ENCODE data around the gene ABAT. TPM values are rescaled to one million over a fixed set of nuclear protein-coding genes. Genes with fewer than 3 reads are reported as not detected.

The ABAT gene
- total RNA-seq, 1 donor from 2014 or later = 14.5 TPM

- no peaks in the 10 kb centered on the region for H3K27me3 ChIP-seq (ENCODE audit: low read depth)
- no peak for DNase-seq
- intact Hi-C loops (cut with micrococcal nuclease) = no loop called here
- H3K36me3 ChIP-seq = peaks cover 4% of the 10 kb centered on the region
- H3K9me3 ChIP-seq (replicated peaks) = no peaks in the 10 kb centered on the region
- H3K27ac ChIP-seq (replicated peaks) = no peak overlapping the region
- no peak for TF ChIP-seq CTCF (IDR thresholded peaks at IDR 0.05; ENCODE audit: borderline replicate concordance)
- peaks cover 11% of the 10 kb centered on the region for H3K4me1 ChIP-seq
- no peak overlapping the region for H3K4me3 ChIP-seq
These were observed 79.1 kb downstream of the ABAT start for GRCh38 chr16:8753416-8754054.

- DNase-seq = no peak
- peaks cover 7% of the 10 kb centered on the region for H3K4me1 ChIP-seq
- H3K27ac ChIP-seq (replicated peaks) = no peak overlapping the region
- H3K4me3 ChIP-seq = no peak overlapping the region
- intact Hi-C loops (cut with micrococcal nuclease) = no loop called here
- no peaks in the 10 kb centered on the region for H3K27me3 ChIP-seq (ENCODE audit: low read depth)
- no peak for TF ChIP-seq CTCF (IDR thresholded peaks at IDR 0.05; ENCODE audit: borderline replicate concordance)
- no peaks in the 10 kb centered on the region for H3K9me3 ChIP-seq (replicated peaks)
- H3K36me3 ChIP-seq = no peaks in the 10 kb centered on the region
These were observed 82.3 kb downstream of the ABAT start for GRCh38 chr16:8756755-8757154.

- Histone ChIP-seq H3K27me3 (ENCODE audit: low read depth) (no peaks in the 10 kb centered on the region), H3K27ac (replicated peaks) (no peak overlapping the region), H3K4me3 (no peak overlapping the region), H3K36me3 (no peaks in the 10 kb centered on the region), H3K4me1 (no peaks in the 10 kb centered on the region), H3K9me3 (replicated peaks) (no peaks in the 10 kb centered on the region)
- TF ChIP-seq CTCF (IDR thresholded peaks at IDR 0.05; ENCODE audit: borderline replicate concordance) = no peak
- no peak for DNase-seq
- intact Hi-C loops (cut with micrococcal nuclease) = no loop called here
These were observed 83.6 kb downstream of the ABAT start for GRCh38 chr16:8758022-8758421.

GRCh38 chr16:8760021-8760420 lies 85.6 kb downstream of the ABAT start:
- Histone ChIP-seq H3K4me1 (no peaks in the 10 kb centered on the region), H3K27ac (replicated peaks) (no peak overlapping the region), H3K9me3 (replicated peaks) (no peaks in the 10 kb centered on the region), H3K36me3 (no peaks in the 10 kb centered on the region), H3K4me3 (no peak overlapping the region), H3K27me3 (ENCODE audit: low read depth) (no peaks in the 10 kb centered on the region)
- DNase-seq = no peak
- intact Hi-C loops (cut with micrococcal nuclease) = no loop called here
- TF ChIP-seq CTCF (IDR thresholded peaks at IDR 0.05; ENCODE audit: borderline replicate concordance) = no peak

GRCh38 chr16:8761078-8761477 lies 86.7 kb downstream of the ABAT start:
- H3K27ac ChIP-seq (replicated peaks) = no peak overlapping the region
- H3K9me3 ChIP-seq (replicated peaks) = no peaks in the 10 kb centered on the region
- H3K27me3 ChIP-seq (ENCODE audit: low read depth) = no peaks in the 10 kb centered on the region
- no peak overlapping the region for H3K4me3 ChIP-seq
- DNase-seq = no peak
- no peak for TF ChIP-seq CTCF (IDR thresholded peaks at IDR 0.05; ENCODE audit: borderline replicate concordance)
- no peaks in the 10 kb centered on the region for H3K4me1 ChIP-seq
- intact Hi-C loops (cut with micrococcal nuclease) = no loop called here
- no peaks in the 10 kb centered on the region for H3K36me3 ChIP-seq
